Brain pericyte (primary cell): ENCODE data around the gene CIRBP.
"Not testable (repeated sequence)": the region's sequence is repeated elsewhere in the genome, so short reads cannot be mapped to it uniquely, and the experiment has no call there.

Experiments
- DNase-seq: peaks from one replicate; pipeline ENCODE4 v3.0.0-alpha.2; 2012; ENCODE audit warnings: low read depth, low spot score

CIRBP gene

GRCh38 chr19:1243768-1244692 is 25.1 kb upstream of the CIRBP start:
- no peak for DNase-seq

GRCh38 chr19:1244693-1245451 is 24.3 kb upstream of the CIRBP start:
- DNase-seq, result no peak

DNA sequence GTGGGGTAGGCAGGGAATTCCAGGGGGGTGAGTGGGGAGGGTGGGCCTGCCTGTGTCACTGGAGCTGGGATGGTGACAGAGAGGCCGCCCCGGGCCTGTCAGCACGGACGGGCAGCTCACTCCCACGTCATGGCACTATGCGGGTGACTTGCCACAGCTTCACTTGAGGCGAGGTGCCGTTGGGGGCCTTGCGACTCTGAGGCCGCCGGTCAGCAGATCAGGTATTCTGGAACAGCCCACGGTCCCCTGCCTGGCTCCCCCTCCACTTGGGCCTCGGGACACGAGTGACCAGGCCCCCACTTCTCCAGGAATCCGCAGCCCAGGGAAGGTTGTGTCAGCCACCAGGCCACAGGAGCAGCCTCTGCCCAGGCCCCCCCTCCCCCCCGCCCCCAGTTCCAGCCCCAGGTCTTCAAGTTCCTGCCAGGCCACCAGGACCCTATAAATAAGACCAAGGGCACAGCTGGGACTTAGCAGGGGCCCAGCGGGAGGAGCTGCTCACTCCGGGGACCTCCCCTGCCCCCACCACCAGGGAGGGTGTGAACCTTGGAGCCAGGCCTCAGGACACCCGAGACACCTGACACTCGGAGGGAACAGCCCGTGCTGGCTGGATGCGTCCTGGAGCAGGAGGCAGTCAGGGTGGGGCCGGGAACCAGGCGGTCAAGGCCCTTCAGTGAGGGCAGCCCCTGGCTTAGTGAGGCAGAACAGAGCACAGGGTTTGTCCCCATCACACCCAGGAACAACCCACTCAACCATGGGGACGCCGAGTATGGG is 23.5 kb upstream of the CIRBP start:
- no peak for DNase-seq

- not testable (repeated sequence) for DNase-seq
These were observed 22.7 kb upstream of the CIRBP start for GRCh38 chr19:1246265-1247087.

GRCh38 chr19:1247748-1248138 is 21.4 kb upstream of the CIRBP start:
- no peak for DNase-seq

GRCh38 chr19:1248139-1248785 is 20.9 kb upstream of the CIRBP start, which contains the start of gene MIDN:
Gene MIDN (plus strand): TSS chr19:1248583. CDS start chr19:1250297, 1,714 bp downstream.
- DNase-seq, result no peak

GRCh38 chr19:1248786-1249297 is 20.3 kb upstream of the CIRBP start:
- DNase-seq, result no peak

DNA sequence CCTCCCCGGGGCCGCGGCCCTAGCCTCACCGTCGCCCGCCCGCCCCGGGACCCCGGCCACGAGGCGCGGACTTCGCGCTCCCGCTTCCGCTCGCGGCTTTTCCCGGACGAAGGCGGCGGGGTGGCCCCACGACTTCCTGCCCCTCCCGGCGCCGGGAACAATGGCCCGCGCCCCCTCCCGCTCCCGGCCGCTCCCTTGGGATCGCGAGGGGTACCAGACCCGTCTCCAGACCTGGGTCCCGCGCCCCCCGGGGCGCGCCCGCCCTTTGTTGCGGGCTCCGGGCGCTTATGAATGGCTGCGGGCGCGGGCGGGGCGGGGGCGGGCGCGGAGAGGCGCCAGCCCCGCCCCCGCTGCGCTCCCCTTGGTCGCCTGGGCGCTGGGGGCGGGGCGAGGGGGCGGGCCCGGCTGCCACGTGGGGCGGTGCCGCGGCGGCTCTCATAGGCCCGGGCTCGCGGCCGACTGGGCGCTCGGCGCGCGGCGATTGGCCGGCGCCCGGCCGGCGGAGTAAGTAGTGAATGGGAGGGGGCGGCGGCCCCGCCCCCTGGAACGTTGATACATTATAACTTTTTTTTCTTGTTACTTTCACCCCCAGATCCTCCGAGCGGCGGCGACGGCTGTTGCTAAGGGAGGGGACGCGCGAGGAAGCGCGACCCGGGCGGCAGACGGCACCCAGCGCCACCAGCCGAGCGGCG is 19.7 kb upstream of the CIRBP start:
- DNase-seq, result peak; percentile 81

- DNase-seq, result no peak
These were observed 19.1 kb upstream of the CIRBP start for GRCh38 chr19:1249990-1250436.

GRCh38 chr19:1250437-1251260 is 18.5 kb upstream of the CIRBP start:
- DNase-seq, result no peak

- DNase-seq, result no peak
These were observed 17.6 kb upstream of the CIRBP start for GRCh38 chr19:1251330-1252220.

DNA sequence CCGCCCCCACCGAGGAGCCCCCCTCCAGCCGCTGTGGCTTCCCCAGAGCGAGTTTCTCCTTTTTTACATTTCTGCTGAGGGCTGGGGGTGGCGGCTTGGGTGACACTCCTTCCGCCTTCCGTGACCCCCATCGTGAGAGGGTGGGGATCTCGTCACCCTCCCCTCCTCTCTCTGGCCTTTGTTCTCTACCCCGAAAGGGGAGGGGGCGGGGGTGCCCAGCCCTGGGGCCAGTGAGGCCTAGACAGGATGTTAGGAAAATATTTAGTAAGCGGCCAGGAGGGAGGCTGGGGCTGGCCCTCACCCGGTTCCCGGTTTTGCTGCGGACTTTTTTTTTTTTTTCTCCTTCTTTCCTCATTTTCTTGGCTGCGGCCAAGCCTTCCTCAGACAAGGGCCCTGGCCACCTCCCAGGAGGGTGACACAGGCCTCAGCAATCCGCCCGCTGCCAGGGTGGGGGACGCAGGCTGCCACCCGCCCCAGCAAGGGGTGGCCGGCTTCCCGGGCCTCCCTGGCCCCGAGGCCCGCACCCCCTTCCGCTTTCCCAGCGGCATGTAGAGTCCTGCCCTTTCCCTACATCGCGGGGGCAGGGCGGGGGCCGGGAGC is 16.8 kb upstream of the CIRBP start:
- no peak for DNase-seq

DNA sequence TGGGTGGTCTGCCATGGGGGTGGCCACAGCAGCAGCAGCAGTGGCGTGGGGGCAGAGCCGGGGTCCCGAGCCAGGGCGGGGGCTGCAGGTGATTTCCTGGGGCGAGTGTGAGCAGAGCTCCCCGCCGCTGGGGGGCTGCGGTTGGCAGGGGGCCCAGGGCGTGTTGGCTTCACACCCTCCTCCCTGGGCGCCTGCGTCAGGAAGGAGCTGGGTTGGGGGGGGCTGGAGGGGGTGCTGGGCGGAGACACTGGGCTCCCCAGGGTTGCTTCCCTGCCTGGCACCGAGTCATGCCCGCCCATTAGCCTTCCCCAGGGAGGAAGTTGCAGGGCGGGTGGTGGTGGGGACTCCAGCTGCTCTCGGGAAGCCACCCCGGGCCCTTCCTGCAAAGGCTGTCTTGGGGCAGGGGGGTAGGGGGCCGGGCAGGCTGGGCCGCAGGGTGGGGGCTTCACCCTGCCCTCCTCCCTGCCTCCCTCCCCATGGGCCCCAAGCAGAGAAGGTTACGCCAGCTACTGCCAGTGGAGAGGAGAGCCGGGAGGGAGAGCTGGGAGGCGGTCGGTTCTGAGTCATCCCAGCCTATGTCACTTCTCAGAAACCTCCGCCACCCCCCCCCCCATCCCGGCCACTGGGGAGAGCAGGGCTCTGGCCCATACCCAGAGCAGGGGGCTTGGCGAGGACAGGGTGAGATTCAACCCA is 16.2 kb upstream of the CIRBP start:
- DNase-seq, result peak; percentile 93

DNA sequence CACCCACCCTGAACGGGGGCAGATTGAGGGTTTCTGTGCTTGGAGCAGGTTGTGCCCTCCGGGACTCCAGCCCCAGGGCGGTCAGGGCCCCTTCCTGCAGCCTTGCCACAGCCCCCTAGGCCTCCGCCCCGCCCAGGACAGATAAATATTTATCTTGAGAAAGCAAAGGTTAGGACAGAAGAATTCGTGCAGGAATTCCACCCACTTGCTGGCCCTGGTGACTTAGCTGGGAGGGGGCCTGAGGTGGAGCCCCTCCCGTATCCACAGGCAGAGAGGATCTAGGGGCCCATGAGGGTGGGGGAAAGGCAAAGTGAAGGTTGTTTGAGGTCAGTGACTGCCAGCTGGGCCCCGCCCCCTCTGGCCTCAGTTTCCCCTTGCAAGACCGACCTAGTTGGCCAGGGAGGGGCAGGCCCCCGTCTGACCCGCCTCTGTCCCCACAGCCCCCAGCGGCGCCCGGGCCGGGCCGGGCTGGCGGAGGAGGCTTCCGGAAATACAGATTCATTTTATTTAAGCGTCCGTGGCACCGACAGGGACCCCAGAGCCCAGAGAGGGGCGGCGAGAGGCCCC is 15.5 kb upstream of the CIRBP start:
- no peak for DNase-seq

DNA sequence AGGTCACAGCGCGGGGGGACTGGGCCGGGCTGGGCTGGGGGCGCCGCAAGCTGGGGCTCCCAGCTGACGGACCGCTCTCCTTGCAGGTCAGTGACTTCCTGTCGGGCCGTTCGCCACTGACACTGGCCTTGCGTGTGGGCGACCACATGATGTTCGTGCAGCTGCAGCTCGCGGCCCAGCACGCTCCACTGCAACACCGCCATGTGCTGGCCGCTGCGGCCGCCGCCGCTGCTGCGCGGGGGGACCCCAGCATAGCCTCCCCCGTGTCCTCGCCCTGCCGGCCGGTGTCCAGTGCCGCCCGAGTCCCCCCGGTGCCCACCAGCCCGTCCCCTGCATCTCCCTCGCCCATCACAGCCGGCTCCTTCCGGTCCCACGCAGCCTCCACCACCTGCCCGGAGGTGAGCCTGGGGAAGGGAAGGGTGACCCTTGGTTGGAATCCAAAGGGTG is 15.0 kb upstream of the CIRBP start:
- no peak for DNase-seq

DNA sequence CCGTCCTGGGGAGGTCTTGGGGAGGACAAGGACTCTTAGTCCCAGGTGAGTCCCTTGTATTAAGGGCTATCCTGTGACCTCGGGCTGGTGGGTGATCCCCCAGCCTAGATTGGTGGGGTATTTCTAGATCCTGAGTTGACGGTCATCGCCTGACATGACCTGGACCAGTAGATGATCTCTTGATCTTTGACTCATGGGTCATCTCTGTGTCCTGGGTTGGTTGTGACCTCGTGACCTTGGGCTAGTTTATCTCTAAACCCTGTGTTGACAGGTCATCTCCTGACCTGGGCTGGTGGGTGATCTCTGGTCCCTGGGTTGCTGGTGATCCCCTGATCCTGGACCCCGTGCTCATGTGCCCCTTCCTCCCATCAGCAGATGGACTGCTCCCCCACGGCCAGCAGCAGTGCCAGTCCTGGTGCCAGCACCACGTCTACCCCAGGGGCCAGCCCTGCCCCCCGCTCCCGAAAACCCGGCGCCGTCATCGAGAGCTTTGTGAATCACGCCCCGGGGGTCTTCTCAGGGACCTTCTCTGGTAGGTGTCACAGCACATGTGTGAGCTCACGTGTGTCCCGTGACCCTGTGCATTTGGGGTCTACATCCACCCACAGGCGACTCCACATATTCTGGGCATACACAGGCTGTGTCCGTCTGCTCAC is 14.5 kb upstream of the CIRBP start:
- no peak for DNase-seq
